A549 (cell line): ENCODE data around the gene ZNF492. TPM values are rescaled to one million over a fixed set of nuclear protein-coding genes. Genes with fewer than 3 reads are reported as not detected.

Source experiments
- ATAC-seq, 2 experiments: fragments of 200-7000 bp in 1 of 2; fragments of >200 bp in 1 of 2; cut with Nextera tagmentation in 1 of 2; cut with Tn5 transposase in 1 of 2; 3 replicates each; pipeline versions ENCODE4 v1.8.0 to v1.9.1; 2018 to 2020; ENCODE audit warnings: mild to moderate bottlenecking in 1 of 2, moderate library complexity in 1 of 2
- CTCF ChIA-PET: fragments of 300-600 bp; sonication (Branson Sonifier 250); formaldehyde crosslinking; extraction: SDS; loops from one replicate; lab custom pipeline; 2021; ENCODE audit warnings: antibody characterized with exemption, inconsistent platforms; lab: Yijun Ruan, JAX
- POLR2A ChIA-PET: fragments of 350-600 bp; formaldehyde crosslinking; extraction: SDS; loops from one replicate; lab custom pipeline; 2021; ENCODE audit warnings: antibody characterized with exemption, inconsistent platforms; lab: Yijun Ruan, JAX
- DNase-seq, 2 experiments: peaks; one replicate each; pipeline versions ENCODE4 v3.0.0 to v3.0.0-alpha.2; 2011 to 2016; ENCODE audit warnings: low read depth in 1 of 2, low spot score in 1 of 2
- FAIRE-seq: peaks from 2 replicates; lab custom pipeline; 2011; peaks lifted over from hg19 to GRCh38; lab: Jason Lieb, UNC
- H3K27ac ChIP-seq, 2 experiments: fragments of >200 bp; sonication (Bioruptor Twin); formaldehyde crosslinking; 3 replicates each; pipeline ENCODE4 v1.5.1; 2016 to 2017
- H3K4me1 ChIP-seq: fragments of >200 bp; sonication (Bioruptor Twin); formaldehyde crosslinking; 3 replicates; pipeline ENCODE4 v1.6.1; 2016
- H3K4me2 ChIP-seq: fragments of >200 bp; sonication (Bioruptor Twin); formaldehyde crosslinking; 3 replicates; pipeline ENCODE4 v1.6.1; 2016
- H3K4me3 ChIP-seq: fragments of >200 bp; sonication (Bioruptor Twin); formaldehyde crosslinking; 3 replicates; pipeline ENCODE4 v1.5.1; 2016
- H3K9me3 ChIP-seq: fragments of >200 bp; sonication (Bioruptor Twin); formaldehyde crosslinking; 3 replicates; pipeline ENCODE4 v1.6.1; 2016
- ATOH8 ChIP-seq: fragments of 250-450 bp; sonication (Bioruptor Pico); IDR thresholded peaks from 2 replicates; pipeline ENCODE4 v1.5.0; 2020; ENCODE audit warnings: low read depth, mild to moderate bottlenecking, moderate library complexity
- BCL3 ChIP-seq: fragments of >200 bp; sonication (Bioruptor Twin); formaldehyde crosslinking; IDR thresholded peaks from 3 replicates; pipeline ENCODE4 v1.6.1; 2016
- CBX8 ChIP-seq: fragments of 200-600 bp; sonication (generic); IDR thresholded peaks from 2 replicates; pipeline ENCODE4 v1.6.1; 2016
- CHD4 ChIP-seq: fragments of 200-600 bp; sonication (generic); IDR thresholded peaks from 2 replicates; pipeline ENCODE4 v1.6.1; 2016; ENCODE audit warnings: antibody characterized with exemption, mild to moderate bottlenecking, borderline replicate concordance
- CTCF ChIP-seq: fragments of >200 bp; sonication (Bioruptor Twin); formaldehyde crosslinking; IDR thresholded peaks from 3 replicates; pipeline ENCODE4 v1.5.1; 2016
- EHF ChIP-seq: fragments of 250-450 bp; sonication (Bioruptor Pico); IDR thresholded peaks from 2 replicates; pipeline ENCODE4 v1.5.0; 2020; ENCODE audit warnings: mild to moderate bottlenecking
- EHMT2 ChIP-seq: fragments of 200-600 bp; sonication (generic); IDR thresholded peaks from 2 replicates; pipeline ENCODE4 v1.6.1; 2016; ENCODE audit warnings: antibody characterized with exemption, low read depth, mild to moderate bottlenecking, moderate library complexity
- EP300 ChIP-seq, 2 experiments: fragments of >200 bp; sonication (Bioruptor Twin); formaldehyde crosslinking; IDR thresholded peaks; 2 replicates in 1 of 2; 3 replicates in 1 of 2; pipeline ENCODE4 v1.6.1; 2016 to 2017
- GATA3 ChIP-seq: IDR thresholded peaks from 2 replicates; pipeline ENCODE4 v1.6.1; 2012; ENCODE audit warnings: borderline replicate concordance
- HES2 ChIP-seq: fragments of >200 bp; sonication (Bioruptor Twin); formaldehyde crosslinking; IDR thresholded peaks from 2 replicates; pipeline ENCODE4 v1.6.1; 2016
- HMGXB4 ChIP-seq: fragments of 250-450 bp; sonication (Bioruptor Pico); IDR thresholded peaks from 2 replicates; pipeline ENCODE4 v1.5.0; 2021; ENCODE audit warnings: mild to moderate bottlenecking, moderate library complexity, borderline replicate concordance
- HOXA7 ChIP-seq: fragments of 250-450 bp; sonication (Bioruptor Pico); IDR thresholded peaks from 2 replicates; pipeline ENCODE4 v1.5.0; 2020; ENCODE audit warnings: mild to moderate bottlenecking, moderate library complexity
- JUNB ChIP-seq: fragments of >200 bp; sonication (Bioruptor Twin); formaldehyde crosslinking; IDR thresholded peaks from 2 replicates; pipeline ENCODE4 v1.6.1; 2016
- KDM1A ChIP-seq: fragments of 200-600 bp; sonication (generic); IDR thresholded peaks from 2 replicates; pipeline ENCODE4 v1.6.1; 2016; ENCODE audit warnings: low read depth, mild to moderate bottlenecking
- PBX3 ChIP-seq: IDR thresholded peaks from 2 replicates; pipeline ENCODE4 v1.6.1; 2012
- POLR2A ChIP-seq: IDR thresholded peaks from 2 replicates; pipeline ENCODE4 v1.6.1; 2012; ENCODE audit warnings: mild to moderate bottlenecking, low read length
- RARB ChIP-seq: fragments of 250-450 bp; sonication (Bioruptor Pico); IDR thresholded peaks from 2 replicates; pipeline ENCODE4 v1.8.0; 2021; ENCODE audit warnings: mild to moderate bottlenecking, moderate library complexity
- RCOR1 ChIP-seq: fragments of 150-350 bp; IDR thresholded peaks from 2 replicates; pipeline ENCODE4 v1.6.1; 2014; ENCODE audit warnings: antibody characterized with exemption, low read length, low read depth
- USF2 ChIP-seq: fragments of 450-650 bp; IDR thresholded peaks from 2 replicates; pipeline ENCODE4 v1.6.1; 2014; ENCODE audit warnings: antibody characterized with exemption
- ZC3H11A ChIP-seq: fragments of 450-650 bp; IDR thresholded peaks from 2 replicates; pipeline ENCODE4 v1.6.1; 2014; ENCODE audit warnings: antibody characterized with exemption, mild to moderate bottlenecking
- ZFP36 ChIP-seq: fragments of 450-650 bp; IDR thresholded peaks from 2 replicates; pipeline ENCODE4 v1.6.1; 2014; ENCODE audit warnings: borderline replicate concordance; ENCODE audit not compliant: partially characterized antibody
- ZNF302 ChIP-seq: fragments of 250-450 bp; sonication (Bioruptor Pico); IDR thresholded peaks from 2 replicates; pipeline ENCODE4 v1.9.0; 2021; ENCODE audit warnings: inconsistent platforms, mild to moderate bottlenecking, moderate library complexity
- WGBS: methylation state at CpG from one replicate; pipeline ENCODE4 v1.1.6; 2017; ENCODE audit errors: missing lambda C conversion rate; 5-methylcytosine and 5-hydroxymethylcytosine counted together
- polyA plus RNA-seq, 4 experiments: library from polyadenylated mRNA; depleted of rRNA in 3 of 4; stranded (reverse); fragments of >200 nt; fragmentation: RNase III in 1 of 4; extraction: RNeasy Plus Mini Kit Qiagen cat#74134 plus additional on column Dnase treatment in 1 of 4; gene quantifications; 2 replicates in 3 of 4; 3 replicates in 1 of 4; pipeline ENCODE4 v1.2.3, GENCODE V29; 2011 to 2017

Gene ZNF492
- polyA plus RNA-seq, 2 of the 4 experiments (the other 2 are of a cell fraction): not detected

GRCh38 chr19:22605275-22606211 is 28.6 kb upstream of the ZNF492 start:
- Histone ChIP-seq H3K9me3 (peaks cover 34% of the 10 kb centered on the region), H3K27ac (no peak overlapping the region), H3K4me2 (no peak overlapping the region), H3K4me1 (no peaks in the 10 kb centered on the region), H3K4me3 (no peak overlapping the region)
- CTCF ChIA-PET: no interaction called here
- TF ChIP-seq HES2 (no peak), EP300 (IDR thresholded peaks at IDR 0.05) (no peak), BCL3 (no peak), KDM1A (no peak), USF2 (no peak)
- ATAC-seq: no peak
- no peak for DNase-seq
- POLR2A ChIA-PET: no interaction called here
- 24% methylated on average over 12 of the region's 12 CpGs for WGBS
- no peak for FAIRE-seq

GRCh38 chr19:22606212-22606553 is 27.9 kb upstream of the ZNF492 start:
- CTCF ChIA-PET: no interaction called here
- peaks cover 32% of the 10 kb centered on the region; the same call in 2 of the 3 replicates for H3K9me3 ChIP-seq
- no peak for ATAC-seq

More at GRCh38 chr19:22606212-22606553, 27.9 kb upstream of the ZNF492 start:
- Histone ChIP-seq H3K4me1 (no peaks in the 10 kb centered on the region), H3K27ac (no peak overlapping the region), H3K4me3 (no peak overlapping the region), H3K4me2 (no peak overlapping the region)
- DNase-seq (no peak), FAIRE-seq (no peak)
- TF ChIP-seq ZNF302 (CRISPR knock-in tag) (no peak), KDM1A (no peak), GATA3 (no peak), CBX8 (no peak), ATOH8 (no peak), ZFP36 (no peak), CTCF (no peak), HOXA7 (CRISPR knock-in tag) (no peak), POLR2A (no peak), RARB (CRISPR knock-in tag) (no peak), USF2 (no peak), EHMT2 (no peak), PBX3 (no peak), JUNB (no peak), CHD4 (no peak), EHF (CRISPR knock-in tag) (no peak), RCOR1 (no peak), HES2 (no peak), HMGXB4 (CRISPR knock-in tag) (no peak), ZC3H11A (no peak)
- POLR2A ChIA-PET: no interaction called here
- 0% methylated on average over 2 of the region's 2 CpGs for WGBS
